H9 (cell line): ENCODE data around the gene SS18L1. TPM values are rescaled to one million over a fixed set of nuclear protein-coding genes. Genes with fewer than 3 reads are reported as not detected.

Experiments
- DNase-seq: peaks from one replicate; pipeline ENCODE4 v3.0.0-alpha.2; 2017
- H2AFZ ChIP-seq: one replicate; pipeline ENCODE4 v1.6.1; 2013; ENCODE audit warnings: mild to moderate bottlenecking, low read length, control low read depth, moderate library complexity
- H2AK5ac ChIP-seq: 2 replicates; pipeline ENCODE4 v1.6.1; 2013; ENCODE audit warnings: low read length, control low read depth, mixed read lengths; ENCODE audit not compliant: insufficient read length
- H2BK120ac ChIP-seq: one replicate; pipeline ENCODE4 v1.6.1; 2013; ENCODE audit warnings: low read depth, mild to moderate bottlenecking, low read length, control low read depth, inconsistent platforms; ENCODE audit not compliant: poor library complexity, severe bottlenecking
- H2BK12ac ChIP-seq: 2 replicates; pipeline ENCODE4 v1.6.1; 2013; ENCODE audit warnings: low read length, control low read depth, mixed read lengths, low read depth; ENCODE audit not compliant: insufficient read length
- H2BK15ac ChIP-seq: 2 replicates; pipeline ENCODE4 v1.6.1; 2013; ENCODE audit warnings: low read depth, low read length, control low read depth
- H2BK20ac ChIP-seq: one replicate; pipeline ENCODE4 v1.6.1; 2013; ENCODE audit warnings: low read depth, mild to moderate bottlenecking, low read length, control low read depth, inconsistent platforms; ENCODE audit not compliant: poor library complexity, severe bottlenecking
- H2BK5ac ChIP-seq: 2 replicates; pipeline ENCODE4 v1.6.1; 2013; ENCODE audit warnings: low read length, control low read depth, mixed read lengths; ENCODE audit not compliant: insufficient read length
- H3K14ac ChIP-seq: 2 replicates; pipeline ENCODE4 v1.6.1; 2013; ENCODE audit warnings: low read length, control low read depth; ENCODE audit not compliant: insufficient read depth
- H3K18ac ChIP-seq: 2 replicates; pipeline ENCODE4 v1.6.1; 2013; ENCODE audit warnings: low read depth, mild to moderate bottlenecking, mixed read lengths, low read length, control low read depth; ENCODE audit not compliant: insufficient read length
- H3K23ac ChIP-seq: 2 replicates; pipeline ENCODE4 v1.6.1; 2013; ENCODE audit warnings: low read length, control low read depth, mixed read lengths, low read depth; ENCODE audit not compliant: insufficient read length
- H3K23me2 ChIP-seq: 2 replicates; pipeline ENCODE4 v1.6.1; 2013; ENCODE audit warnings: low read depth, mild to moderate bottlenecking, mixed read lengths, low read length, control low read depth; ENCODE audit not compliant: insufficient read length, poor library complexity, severe bottlenecking
- H3K27ac ChIP-seq: 2 replicates; pipeline ENCODE4 v1.5.1; 2013; ENCODE audit warnings: low read length, control low read depth, mixed read lengths, low read depth; ENCODE audit not compliant: insufficient read length
- H3K27me3 ChIP-seq: 2 replicates; pipeline ENCODE4 v1.6.1; 2013; ENCODE audit warnings: low read length, control low read depth, inconsistent platforms; ENCODE audit not compliant: insufficient read depth
- H3K4ac ChIP-seq: 2 replicates; pipeline ENCODE4 v1.6.1; 2013; ENCODE audit warnings: low read depth, mild to moderate bottlenecking, control low read depth, inconsistent platforms, low read length, moderate library complexity
- H3K4me1 ChIP-seq: 2 replicates; pipeline ENCODE4 v1.6.1; 2013; ENCODE audit warnings: low read length, control low read depth, inconsistent platforms; ENCODE audit not compliant: insufficient read depth
- H3K4me2 ChIP-seq: 2 replicates; pipeline ENCODE4 v1.6.1; 2013; ENCODE audit warnings: low read length, control low read depth, mixed read lengths; ENCODE audit not compliant: insufficient read length, insufficient read depth
- H3K56ac ChIP-seq: 2 replicates; pipeline ENCODE4 v1.6.1; 2013; ENCODE audit warnings: low read depth, mild to moderate bottlenecking, mixed read lengths, low read length, control low read depth; ENCODE audit not compliant: insufficient read length
- H3K79me1 ChIP-seq: 2 replicates; pipeline ENCODE4 v1.6.1; 2013; ENCODE audit warnings: low read depth, mild to moderate bottlenecking, moderate library complexity, low read length, control low read depth, inconsistent platforms; ENCODE audit not compliant: insufficient read depth, poor library complexity, severe bottlenecking
- H3K79me2 ChIP-seq: 2 replicates; pipeline ENCODE4 v1.6.1; 2013; ENCODE audit warnings: low read length, control low read depth, inconsistent platforms; ENCODE audit not compliant: insufficient read depth
- H3K9ac ChIP-seq: 2 replicates; pipeline ENCODE4 v1.6.1; 2013; ENCODE audit warnings: low read length, control low read depth, mixed read lengths; ENCODE audit not compliant: insufficient read length; ENCODE audit errors: extremely low read depth
- H3K9me3 ChIP-seq: one replicate; pipeline ENCODE4 v1.6.1; 2013; ENCODE audit warnings: low read depth, low read length, inconsistent platforms; ENCODE audit not compliant: control insufficient read depth
- H3T11ph ChIP-seq: one replicate; pipeline ENCODE4 v1.6.1; 2013; ENCODE audit warnings: mild to moderate bottlenecking, low read length, control low read depth, inconsistent platforms
- H4K20me1 ChIP-seq: one replicate; pipeline ENCODE4 v1.6.1; 2013; ENCODE audit not compliant: control insufficient read depth, insufficient read length, insufficient read depth
- H4K5ac ChIP-seq: 2 replicates; pipeline ENCODE4 v1.6.1; 2013; ENCODE audit warnings: low read depth, mild to moderate bottlenecking, mixed read lengths, low read length, control low read depth; ENCODE audit not compliant: insufficient read length
- H4K8ac ChIP-seq: replicated peaks from 2 replicates; pipeline ENCODE4 v1.6.1; 2013; ENCODE audit warnings: low read length, control low read depth, mixed read lengths, low read depth; ENCODE audit not compliant: insufficient read length
- H4K91ac ChIP-seq: 2 replicates; pipeline ENCODE4 v1.6.1; 2013; ENCODE audit warnings: low read depth, mild to moderate bottlenecking, moderate library complexity, mixed read lengths, low read length, control low read depth; ENCODE audit not compliant: insufficient read length
- H3K27ac Mint-ChIP-seq, 3 experiments: 2 replicates in 2 of 3; 3 replicates in 1 of 3; pipeline ENCODE4 v1.8.0; 2020 to 2021; ENCODE audit warnings: mixed read lengths in 3 of 3, mild to moderate bottlenecking in 1 of 3, moderate library complexity in 1 of 3
- H3K27me3 Mint-ChIP-seq: 2 replicates; pipeline ENCODE4 v1.8.0; 2021; ENCODE audit warnings: low read depth, mild to moderate bottlenecking, moderate library complexity, mixed read lengths
- H3K36me3 Mint-ChIP-seq, 3 experiments: 2 replicates in 2 of 3; 3 replicates in 1 of 3; pipeline ENCODE4 v1.8.0; 2020 to 2021; ENCODE audit warnings: low read depth in 3 of 3, mixed read lengths in 3 of 3; ENCODE audit not compliant: insufficient read depth in 1 of 3
- H3K4me1 Mint-ChIP-seq, 2 experiments: 2 replicates each; pipeline ENCODE4 v1.8.0; 2020; ENCODE audit warnings: mixed read lengths in 2 of 2
- H3K4me3 Mint-ChIP-seq, 2 experiments: 2 replicates in 1 of 2; 3 replicates in 1 of 2; pipeline ENCODE4 v1.8.0; 2020 to 2021; ENCODE audit warnings: mild to moderate bottlenecking in 2 of 2, mixed read lengths in 2 of 2, moderate library complexity in 1 of 2
- H3K9me3 Mint-ChIP-seq, 2 experiments: 2 replicates in 1 of 2; 3 replicates in 1 of 2; pipeline ENCODE4 v1.8.0; 2020; ENCODE audit warnings: mild to moderate bottlenecking in 2 of 2, mixed read lengths in 2 of 2, moderate library complexity in 1 of 2
- WGBS: extraction: QIAGEN DNeasy Blood & Tissue Kit; methylation state at CpG from one replicate; pipeline ENCODE4 v1.1.7; 2013; ENCODE audit warnings: missing lambda C conversion rate, low lambda C conversion rate, mixed read lengths; ENCODE audit not compliant: insufficient read length; ENCODE audit errors: extremely low coverage; 5-methylcytosine and 5-hydroxymethylcytosine counted together
- total RNA-seq: library from RNA; stranded (reverse); gene quantifications from 2 replicates; pipeline ENCODE4 v1.2.1, GENCODE V29; 2021
- TF ChIP-seq, protein P1 (sequence below): fragments of 200-600 bp; sonication (generic); conservative IDR thresholded peaks from 3 replicates; pipeline ENCODE4 v1.8.0; 2021; ENCODE audit warnings: antibody characterized with exemption, mild to moderate bottlenecking

The SS18L1 gene
- total RNA-seq, 1 experiment from 2014 or later: 22.2 TPM

- no peak overlapping the region for H3K23ac ChIP-seq
- no peaks in the 10 kb centered on the region for H3K23me2 ChIP-seq
- Mint-ChIP-seq H3K36me3 (no peaks in the 10 kb centered on the region), H3K27me3 (peaks cover 21% of the 10 kb centered on the region), H3K9me3 (peaks cover 0 to 3% of the 10 kb centered on the region in 2 experiments; a peak in 2 of 5 replicates), H3K4me1 (peaks cover 2% of the 10 kb centered on the region in 2 experiments; a peak in 2 of 4 replicates), H3K4me3 (no peak overlapping the region), H3K27ac (peak overlapping the region in 1 of 3 experiments; percentile 70; a peak in 1 of 7 replicates)
- H3K4ac ChIP-seq: no peak overlapping the region
- no peak overlapping the region for H3K56ac ChIP-seq
- H3T11ph ChIP-seq: no peak overlapping the region
- no peaks in the 10 kb centered on the region for H3K79me1 ChIP-seq
- no peaks in the 10 kb centered on the region for H4K20me1 ChIP-seq
- H3K14ac ChIP-seq: no peak overlapping the region; the same call in 1 of the 2 replicates
- H3K27ac ChIP-seq: no peak overlapping the region
- H3K4me2 ChIP-seq: no peak overlapping the region
- H2BK15ac ChIP-seq: no peak overlapping the region
- no peak for DNase-seq
- H2BK5ac ChIP-seq: no peak overlapping the region
- no peaks in the 10 kb centered on the region for H3K79me2 ChIP-seq
- WGBS: no CpG with 5 or more reads among the region's 10 CpGs
- no peaks in the 10 kb centered on the region for H3K27me3 ChIP-seq
- H4K5ac ChIP-seq: no peak overlapping the region
- no peak overlapping the region for H3K9ac ChIP-seq
- H2BK20ac ChIP-seq: no peak overlapping the region
- H2BK12ac ChIP-seq: no peak overlapping the region
- TF ChIP-seq, protein P1, sequence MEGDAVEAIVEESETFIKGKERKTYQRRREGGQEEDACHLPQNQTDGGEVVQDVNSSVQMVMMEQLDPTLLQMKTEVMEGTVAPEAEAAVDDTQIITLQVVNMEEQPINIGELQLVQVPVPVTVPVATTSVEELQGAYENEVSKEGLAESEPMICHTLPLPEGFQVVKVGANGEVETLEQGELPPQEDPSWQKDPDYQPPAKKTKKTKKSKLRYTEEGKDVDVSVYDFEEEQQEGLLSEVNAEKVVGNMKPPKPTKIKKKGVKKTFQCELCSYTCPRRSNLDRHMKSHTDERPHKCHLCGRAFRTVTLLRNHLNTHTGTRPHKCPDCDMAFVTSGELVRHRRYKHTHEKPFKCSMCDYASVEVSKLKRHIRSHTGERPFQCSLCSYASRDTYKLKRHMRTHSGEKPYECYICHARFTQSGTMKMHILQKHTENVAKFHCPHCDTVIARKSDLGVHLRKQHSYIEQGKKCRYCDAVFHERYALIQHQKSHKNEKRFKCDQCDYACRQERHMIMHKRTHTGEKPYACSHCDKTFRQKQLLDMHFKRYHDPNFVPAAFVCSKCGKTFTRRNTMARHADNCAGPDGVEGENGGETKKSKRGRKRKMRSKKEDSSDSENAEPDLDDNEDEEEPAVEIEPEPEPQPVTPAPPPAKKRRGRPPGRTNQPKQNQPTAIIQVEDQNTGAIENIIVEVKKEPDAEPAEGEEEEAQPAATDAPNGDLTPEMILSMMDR: no peak
- no peaks in the 10 kb centered on the region for H3K9me3 ChIP-seq
- no peaks in the 10 kb centered on the region; the same call in 1 of the 2 replicates for H3K4me1 ChIP-seq
- no peak overlapping the region for H2BK120ac ChIP-seq
- no peak overlapping the region for H2AFZ ChIP-seq
- no peak overlapping the region for H3K18ac ChIP-seq
- no peak overlapping the region for H4K8ac ChIP-seq
- H2AK5ac ChIP-seq: no peak overlapping the region
- no peak overlapping the region for H4K91ac ChIP-seq
These were observed 87.1 kb downstream of the SS18L1 start for GRCh38 chr20:62230696-62231095.
